HG02678 (cell line): Measurements from ENCODE around the gene FAM118A.
"Not testable (repeated sequence)": the region's sequence is repeated elsewhere in the genome, so short reads cannot be mapped to it uniquely, and the experiment has no call there.

Experiments
- ATAC-seq: cut with Tn5 transposase; IDR thresholded peaks from one replicate; pipeline ENCODE4 v1.9.1; 2021; ENCODE audit warnings: mild to moderate bottlenecking, moderate library complexity; ENCODE audit not compliant: unreplicated experiment

The FAM118A gene

GRCh38 chr22:45366713-45367112, 57.0 kb downstream of the FAM118A start:
- ATAC-seq: no peak

GRCh38 chr22:45373592-45373991, 63.9 kb downstream of the FAM118A start:
- not testable (repeated sequence) for ATAC-seq

- ATAC-seq: no peak
These were observed 66.3 kb downstream of the FAM118A start for GRCh38 chr22:45376009-45376408.

GRCh38 chr22:45376703-45377102, 67.0 kb downstream of the FAM118A start:
- no peak for ATAC-seq

- no peak for ATAC-seq
These were observed 71.6 kb downstream of the FAM118A start for GRCh38 chr22:45381348-45381747.

- ATAC-seq: no peak
These were observed 79.8 kb downstream of the FAM118A start for GRCh38 chr22:45389546-45389945.
